ENCODE measurements around the gene SLC5A9.

DNA sequence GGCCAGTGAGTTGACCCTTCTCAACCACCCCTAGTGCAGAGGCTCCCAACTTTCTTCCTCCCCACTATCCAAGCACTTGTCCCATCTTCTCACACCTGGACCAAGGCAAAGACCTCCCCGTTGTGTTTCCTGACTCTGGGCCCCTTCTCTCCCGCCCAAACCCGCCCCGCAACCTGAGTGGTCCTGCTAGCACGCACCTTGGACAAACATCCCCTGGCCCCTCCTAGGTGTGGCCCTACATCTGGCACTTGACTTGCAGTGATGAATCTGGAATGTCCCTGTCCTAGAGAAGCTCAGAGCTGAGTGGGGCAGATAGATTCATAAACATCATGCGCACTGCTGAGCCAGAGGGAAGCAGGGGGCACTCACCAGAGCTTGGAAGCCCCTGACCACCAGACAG is 2.3 kb downstream of the SLC5A9 start:
- TF ChIP-seq, protein P1, sequence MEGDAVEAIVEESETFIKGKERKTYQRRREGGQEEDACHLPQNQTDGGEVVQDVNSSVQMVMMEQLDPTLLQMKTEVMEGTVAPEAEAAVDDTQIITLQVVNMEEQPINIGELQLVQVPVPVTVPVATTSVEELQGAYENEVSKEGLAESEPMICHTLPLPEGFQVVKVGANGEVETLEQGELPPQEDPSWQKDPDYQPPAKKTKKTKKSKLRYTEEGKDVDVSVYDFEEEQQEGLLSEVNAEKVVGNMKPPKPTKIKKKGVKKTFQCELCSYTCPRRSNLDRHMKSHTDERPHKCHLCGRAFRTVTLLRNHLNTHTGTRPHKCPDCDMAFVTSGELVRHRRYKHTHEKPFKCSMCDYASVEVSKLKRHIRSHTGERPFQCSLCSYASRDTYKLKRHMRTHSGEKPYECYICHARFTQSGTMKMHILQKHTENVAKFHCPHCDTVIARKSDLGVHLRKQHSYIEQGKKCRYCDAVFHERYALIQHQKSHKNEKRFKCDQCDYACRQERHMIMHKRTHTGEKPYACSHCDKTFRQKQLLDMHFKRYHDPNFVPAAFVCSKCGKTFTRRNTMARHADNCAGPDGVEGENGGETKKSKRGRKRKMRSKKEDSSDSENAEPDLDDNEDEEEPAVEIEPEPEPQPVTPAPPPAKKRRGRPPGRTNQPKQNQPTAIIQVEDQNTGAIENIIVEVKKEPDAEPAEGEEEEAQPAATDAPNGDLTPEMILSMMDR (IDR thresholded peaks at IDR 0.05 in 2 of 3, conservative IDR thresholded peaks at IDR 0.05 in 1 of 3; ENCODE audit: borderline replicate concordance in 1 of 3, insufficient read depth in 1 of 3, low read depth in 2 of 3, low read length in 2 of 3), result no peak
- no peak for TF ChIP-seq SP1 (IDR thresholded peaks at IDR 0.05; ENCODE audit: low read depth)
- no peak for TF ChIP-seq POLR2A (IDR thresholded peaks at IDR 0.05; ENCODE audit: borderline replicate concordance, extremely low read depth, insufficient read depth, insufficient read length)
- TF ChIP-seq POLR2AphosphoS5 (IDR thresholded peaks at IDR 0.05; ENCODE audit: low read depth, low read length), result no peak
- no peak for TF ChIP-seq EZH2 (IDR thresholded peaks at IDR 0.05)
- no peak for TF ChIP-seq SIN3A (IDR thresholded peaks at IDR 0.05; ENCODE audit: low read depth)
- no peak for TF ChIP-seq SRF (IDR thresholded peaks at IDR 0.05; ENCODE audit: low read depth)

All from HCT116 (cell line).